ENCODE results near the gene PCDH11X.
"Not testable (repeated sequence)": the region's sequence is repeated elsewhere in the genome, so short reads cannot be mapped to it uniquely, and the experiment has no call there.

The PCDH11X gene, protein sequence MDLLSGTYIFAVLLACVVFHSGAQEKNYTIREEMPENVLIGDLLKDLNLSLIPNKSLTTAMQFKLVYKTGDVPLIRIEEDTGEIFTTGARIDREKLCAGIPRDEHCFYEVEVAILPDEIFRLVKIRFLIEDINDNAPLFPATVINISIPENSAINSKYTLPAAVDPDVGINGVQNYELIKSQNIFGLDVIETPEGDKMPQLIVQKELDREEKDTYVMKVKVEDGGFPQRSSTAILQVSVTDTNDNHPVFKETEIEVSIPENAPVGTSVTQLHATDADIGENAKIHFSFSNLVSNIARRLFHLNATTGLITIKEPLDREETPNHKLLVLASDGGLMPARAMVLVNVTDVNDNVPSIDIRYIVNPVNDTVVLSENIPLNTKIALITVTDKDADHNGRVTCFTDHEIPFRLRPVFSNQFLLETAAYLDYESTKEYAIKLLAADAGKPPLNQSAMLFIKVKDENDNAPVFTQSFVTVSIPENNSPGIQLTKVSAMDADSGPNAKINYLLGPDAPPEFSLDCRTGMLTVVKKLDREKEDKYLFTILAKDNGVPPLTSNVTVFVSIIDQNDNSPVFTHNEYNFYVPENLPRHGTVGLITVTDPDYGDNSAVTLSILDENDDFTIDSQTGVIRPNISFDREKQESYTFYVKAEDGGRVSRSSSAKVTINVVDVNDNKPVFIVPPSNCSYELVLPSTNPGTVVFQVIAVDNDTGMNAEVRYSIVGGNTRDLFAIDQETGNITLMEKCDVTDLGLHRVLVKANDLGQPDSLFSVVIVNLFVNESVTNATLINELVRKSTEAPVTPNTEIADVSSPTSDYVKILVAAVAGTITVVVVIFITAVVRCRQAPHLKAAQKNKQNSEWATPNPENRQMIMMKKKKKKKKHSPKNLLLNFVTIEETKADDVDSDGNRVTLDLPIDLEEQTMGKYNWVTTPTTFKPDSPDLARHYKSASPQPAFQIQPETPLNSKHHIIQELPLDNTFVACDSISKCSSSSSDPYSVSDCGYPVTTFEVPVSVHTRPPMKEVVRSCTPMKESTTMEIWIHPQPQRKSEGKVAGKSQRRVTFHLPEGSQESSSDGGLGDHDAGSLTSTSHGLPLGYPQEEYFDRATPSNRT (N-terminal part only)

DNA sequence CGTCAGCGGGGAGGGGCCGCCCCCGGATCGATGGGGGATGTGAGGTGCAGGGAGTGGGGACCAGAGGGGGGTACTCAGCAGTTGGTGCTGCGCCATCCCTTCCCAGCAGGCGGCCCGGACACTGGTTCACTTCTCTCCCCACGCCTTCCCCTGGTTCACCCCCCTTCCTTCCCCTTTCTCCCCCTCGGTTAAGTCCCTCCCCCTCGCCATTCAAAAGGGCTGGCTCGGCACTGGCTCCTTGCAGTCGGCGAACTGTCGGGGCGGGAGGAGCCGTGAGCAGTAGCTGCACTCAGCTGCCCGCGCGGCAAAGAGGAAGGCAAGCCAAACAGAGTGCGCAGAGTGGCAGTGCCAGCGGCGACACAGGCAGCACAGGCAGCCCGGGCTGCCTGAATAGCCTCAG is at the start of gene PCDH11X:
Gene PCDH11X (plus strand): TSS at position 241 of the 400 bp plus-strand sequence. CDS start 56,130 bp downstream, outside the sequence.
- not testable (repeated sequence) for DNase-seq

DNA sequence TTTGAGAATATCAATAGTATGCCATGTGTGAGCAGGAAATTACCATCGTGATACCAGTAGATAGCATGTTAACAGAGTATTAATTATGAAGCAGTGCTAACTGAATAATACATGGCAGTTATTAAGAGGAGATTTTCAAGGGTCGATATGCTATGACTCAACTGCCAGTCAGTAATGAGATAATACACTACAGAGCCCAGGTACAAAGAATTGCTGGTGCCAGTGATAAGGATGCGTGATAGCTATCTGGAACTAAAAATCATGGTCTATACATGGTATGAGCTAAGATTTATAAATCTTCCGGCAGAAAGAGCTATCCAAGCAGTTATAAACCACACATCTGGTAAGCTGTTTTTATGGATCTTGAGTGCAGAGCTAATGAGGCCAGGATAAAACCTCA is 31.7 kb upstream of the PCDH11X start:
- not testable (repeated sequence) for DNase-seq

DNA sequence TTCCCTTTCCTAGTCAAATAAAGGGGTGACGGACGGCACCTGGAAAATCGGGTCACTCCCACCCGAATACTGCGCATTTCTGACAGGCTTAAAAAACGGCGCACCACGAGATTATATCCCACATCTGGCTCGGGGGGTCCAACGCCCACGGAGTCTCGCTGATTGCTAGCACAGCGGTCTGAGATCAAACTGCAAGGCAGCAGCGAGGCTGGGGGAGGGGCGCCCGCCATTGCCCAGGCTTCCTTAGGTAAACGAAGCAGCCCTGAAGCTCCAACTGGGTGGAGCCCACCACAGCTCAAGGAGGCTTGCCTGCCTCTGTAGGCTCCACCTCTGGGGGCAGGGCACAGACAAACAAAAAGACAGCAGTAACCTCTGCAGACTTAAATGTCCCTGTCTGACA is 26.2 kb upstream of the PCDH11X start:
- DNase-seq, result not testable (repeated sequence)

DNA sequence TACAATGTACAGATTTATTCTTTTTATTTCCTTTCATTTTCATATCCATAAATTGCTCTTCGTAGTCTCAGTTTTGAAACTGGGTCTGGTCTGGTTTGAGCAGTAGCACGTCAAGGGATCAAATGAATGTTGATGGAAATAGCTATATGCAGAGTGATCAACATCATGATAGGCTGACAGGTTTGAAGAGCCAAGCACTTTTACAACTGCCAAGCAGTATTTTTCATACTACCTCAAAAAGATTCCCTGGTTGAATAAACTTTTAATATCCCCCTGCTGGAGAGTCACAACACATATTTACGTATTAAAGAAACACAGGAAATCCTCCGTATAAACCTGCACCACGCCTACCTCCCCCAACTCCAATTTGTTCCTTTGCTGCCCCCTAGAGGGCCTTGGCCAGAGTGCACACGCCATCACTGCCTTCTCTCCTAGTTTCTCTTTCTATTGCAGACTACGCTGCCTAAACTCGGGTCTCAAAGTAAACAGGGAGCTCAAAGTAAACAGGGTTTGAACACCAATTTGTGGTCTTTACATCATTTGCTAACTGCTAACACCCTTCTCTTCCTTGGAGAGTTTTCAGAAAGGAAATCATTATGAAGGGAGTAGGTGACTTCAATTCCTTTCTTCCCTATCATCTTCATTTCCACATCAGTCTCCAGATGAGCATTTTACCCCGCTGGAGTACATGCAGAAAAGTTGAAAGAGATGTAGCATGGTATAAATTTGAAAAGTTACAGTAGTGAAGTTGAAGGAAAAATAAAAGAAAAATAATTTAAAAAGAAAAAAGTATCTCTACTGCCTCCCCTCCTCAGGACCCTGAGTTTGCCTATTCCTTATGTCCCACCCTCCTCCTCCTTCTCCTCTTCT is 8.3 kb upstream of the PCDH11X start:
- not testable (repeated sequence) for DNase-seq

DNA sequence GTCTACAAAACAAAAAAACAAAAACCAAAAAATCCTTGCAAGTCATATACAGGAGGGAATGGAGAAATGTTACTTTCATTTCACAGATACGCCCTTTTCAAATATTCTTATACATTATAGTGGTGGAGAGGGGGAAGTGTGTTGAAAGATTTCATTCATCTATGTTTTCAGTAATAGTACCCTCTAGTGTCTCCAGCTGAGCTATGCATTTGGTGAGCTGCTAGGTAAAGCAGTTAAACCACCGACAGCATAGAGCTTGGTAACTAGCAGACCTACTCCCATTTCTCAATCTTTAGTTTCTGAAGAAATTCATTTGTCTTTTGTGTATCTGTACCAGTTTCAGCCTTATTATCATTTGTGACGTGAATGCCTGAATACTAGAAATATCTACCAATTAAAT is 5.2 kb upstream of the PCDH11X start:
- DNase-seq, result not testable (repeated sequence)

DNA sequence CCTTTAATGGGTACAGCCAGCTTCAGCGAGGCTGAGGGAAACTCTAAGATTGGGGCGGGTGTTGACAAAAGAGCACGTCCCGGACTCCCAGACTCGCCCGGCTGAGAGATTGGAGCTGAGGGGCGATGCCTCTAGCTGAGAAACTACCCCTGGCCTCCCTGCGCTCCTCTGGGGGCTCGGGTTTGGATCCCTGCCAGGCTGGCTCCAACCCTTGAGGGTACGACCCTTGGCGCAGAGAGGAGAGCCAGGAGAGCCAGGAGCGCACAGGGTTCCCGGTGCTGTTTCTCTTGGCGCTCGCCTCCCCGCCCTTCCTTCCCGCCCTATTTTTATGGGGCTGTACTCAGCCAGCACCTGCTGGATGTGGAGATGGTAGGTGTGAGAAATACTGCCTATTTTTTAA is 833 bp downstream of the PCDH11X start:
- DNase-seq, result not testable (repeated sequence)

DNA sequence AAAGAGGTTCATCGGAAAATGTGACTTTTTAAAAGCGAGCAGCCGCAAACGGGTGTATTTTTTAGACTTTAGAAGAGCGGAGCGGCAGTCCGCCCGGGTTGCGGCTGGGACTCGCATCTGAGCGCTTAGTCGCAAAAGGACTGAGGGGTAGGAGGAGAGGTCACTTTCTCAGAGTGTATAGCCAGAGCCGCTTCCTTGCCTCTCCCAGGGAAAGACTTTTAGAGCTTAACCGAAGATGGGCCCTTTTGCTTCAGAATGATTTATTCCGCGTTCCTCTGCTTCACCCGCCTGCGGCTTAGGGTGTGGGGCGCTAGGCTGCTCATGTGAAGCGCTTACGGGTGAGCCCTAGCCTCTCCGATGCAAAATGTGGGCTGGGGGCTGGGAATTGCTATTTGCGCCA is 1.5 kb downstream of the PCDH11X start:
- DNase-seq, result not testable (repeated sequence)

DNA sequence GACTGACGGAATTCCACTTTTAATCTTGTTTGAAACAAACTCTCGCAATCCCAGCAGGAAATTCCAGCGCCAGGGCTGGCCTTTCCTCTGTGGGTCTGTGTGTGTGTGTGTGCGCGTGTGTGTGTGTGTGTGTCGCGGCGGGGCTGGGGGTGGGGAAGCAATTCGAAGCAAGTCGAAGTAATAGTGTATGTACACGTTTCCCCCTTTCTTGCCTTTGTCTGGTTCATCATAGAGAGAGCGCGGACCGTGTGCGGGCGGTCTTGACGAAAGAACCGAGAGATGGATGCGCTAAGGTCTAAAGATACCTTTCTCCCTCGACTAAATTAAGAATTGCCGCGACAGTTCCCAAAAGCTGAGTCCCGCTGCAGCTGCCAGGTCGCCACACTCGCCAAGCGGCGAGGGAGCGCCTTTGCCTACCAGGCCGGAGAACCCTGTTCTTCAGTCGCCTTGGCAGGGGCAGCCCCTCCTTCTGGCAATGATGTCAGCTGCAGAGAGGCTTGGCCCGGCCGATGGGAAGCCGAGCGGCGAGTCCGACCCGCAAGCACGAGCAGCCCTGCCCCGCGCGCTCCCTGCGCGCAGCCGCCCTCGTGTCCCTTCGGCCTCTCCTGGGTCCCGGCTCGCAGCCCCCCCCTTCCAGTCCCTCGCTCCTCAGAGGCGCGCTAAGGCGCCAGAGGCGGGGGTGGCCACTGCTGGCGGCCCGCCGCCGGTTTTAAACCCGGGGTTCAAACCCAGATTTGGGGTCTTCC is 2.6 kb downstream of the PCDH11X start:
- DNase-seq, result not testable (repeated sequence)

DNA sequence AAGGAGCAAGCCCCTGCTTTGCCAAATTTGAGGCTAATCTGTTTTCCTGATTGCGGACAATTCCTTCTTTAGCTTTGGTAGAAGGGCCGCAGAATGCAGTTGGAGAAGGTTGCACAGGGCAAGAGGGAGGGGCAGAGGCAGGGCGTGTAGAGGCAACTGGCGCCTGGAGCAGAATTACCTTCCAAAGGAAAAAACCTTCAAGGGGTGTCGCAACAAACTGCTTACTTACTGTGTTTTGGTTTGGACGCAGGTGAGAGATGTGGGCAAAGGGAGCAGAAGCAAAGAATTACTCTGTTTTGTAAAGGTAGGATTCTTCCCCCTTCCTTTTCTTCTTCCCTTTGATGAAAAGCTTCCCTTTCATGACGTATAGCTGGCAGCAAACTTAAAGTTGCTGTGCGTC is 3.6 kb downstream of the PCDH11X start:
- not testable (repeated sequence) for DNase-seq

DNA sequence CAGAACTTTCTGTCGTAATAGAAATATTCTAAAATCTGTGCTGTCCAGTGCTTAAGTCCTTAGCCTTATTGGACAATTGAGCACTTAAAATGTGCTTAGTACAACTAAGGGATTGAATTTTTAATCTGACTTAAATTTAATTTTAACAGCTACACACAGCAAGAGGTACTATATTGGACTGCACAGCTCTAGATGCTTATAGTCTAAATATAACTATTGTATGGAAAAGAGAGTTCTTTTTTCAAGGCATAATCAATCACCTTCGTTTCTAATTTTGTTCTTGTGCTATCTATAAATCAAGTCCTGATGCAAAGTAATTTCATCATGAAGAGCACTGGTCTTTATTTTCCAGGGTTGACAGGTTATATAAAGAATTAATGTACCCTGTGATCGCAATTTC is 38.4 kb downstream of the PCDH11X start:
- DNase-seq, result not testable (repeated sequence)

DNA sequence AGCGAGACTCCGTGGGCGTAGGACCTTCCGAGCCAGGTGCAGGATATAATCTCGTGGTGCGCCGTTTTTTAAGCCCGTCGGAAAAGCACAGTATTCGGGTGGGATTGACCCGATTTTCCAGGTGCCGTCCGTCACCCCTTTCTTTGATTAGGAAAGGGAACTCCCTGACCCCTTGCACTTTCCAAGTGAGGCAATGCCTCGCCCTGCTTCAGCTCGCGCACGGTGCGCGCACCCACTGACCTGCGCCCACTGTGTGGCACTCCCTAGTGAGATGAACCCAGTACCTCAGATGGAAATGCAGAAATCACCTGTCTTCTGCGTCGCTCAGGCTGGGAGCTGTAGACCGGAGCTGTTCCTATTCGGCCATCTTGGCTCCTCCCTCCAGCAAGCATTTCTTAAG is 46.1 kb downstream of the PCDH11X start:
- not testable (repeated sequence) for DNase-seq

Measured in amniotic stem cell (primary cell).